ENCODE measurements around the gene SMARCD1.

The SMARCD1 gene

GRCh38 chr12:50061171-50061570 is 24.0 kb upstream of the SMARCD1 start:
- no peaks in the 10 kb centered on the region for H3K36me3 Mint-ChIP-seq (ENCODE audit: low read depth)
- no peaks in the 10 kb centered on the region for H3K9me3 Mint-ChIP-seq
- no peak overlapping the region for H3K27ac Mint-ChIP-seq
- no peak overlapping the region for H3K4me3 Mint-ChIP-seq
- intact Hi-C loops (cut with micrococcal nuclease): no loop called here
- peaks cover 80% of the 10 kb centered on the region for H3K27me3 Mint-ChIP-seq
- H3K4me1 Mint-ChIP-seq (ENCODE audit: low read depth): peaks cover 35% of the 10 kb centered on the region

- Mint-ChIP-seq H3K27me3 (peaks cover 71% of the 10 kb centered on the region), H3K4me1 (ENCODE audit: low read depth) (peaks cover 26% of the 10 kb centered on the region), H3K4me3 (no peak overlapping the region), H3K36me3 (ENCODE audit: low read depth) (no peaks in the 10 kb centered on the region), H3K9me3 (no peaks in the 10 kb centered on the region), H3K27ac (no peak overlapping the region)
- intact Hi-C loops (cut with micrococcal nuclease): no loop called here
Measured at GRCh38 chr12:50061946-50062686, 23.0 kb upstream of the SMARCD1 start.

GRCh38 chr12:50062728-50063460 is 22.2 kb upstream of the SMARCD1 start:
- Mint-ChIP-seq H3K27me3 (peaks cover 65% of the 10 kb centered on the region), H3K4me3 (no peak overlapping the region), H3K4me1 (ENCODE audit: low read depth) (peaks cover 23% of the 10 kb centered on the region), H3K9me3 (no peaks in the 10 kb centered on the region), H3K36me3 (ENCODE audit: low read depth) (no peaks in the 10 kb centered on the region), H3K27ac (no peak overlapping the region)
- intact Hi-C loops (cut with micrococcal nuclease): no loop called here

- H3K4me3 Mint-ChIP-seq: no peak overlapping the region
- peaks cover 51% of the 10 kb centered on the region for H3K27me3 Mint-ChIP-seq
- H3K9me3 Mint-ChIP-seq: no peaks in the 10 kb centered on the region
- peaks cover 18% of the 10 kb centered on the region for H3K4me1 Mint-ChIP-seq (ENCODE audit: low read depth)
- intact Hi-C loops (cut with micrococcal nuclease): no loop called here
- no peaks in the 10 kb centered on the region for H3K36me3 Mint-ChIP-seq (ENCODE audit: low read depth)
- H3K27ac Mint-ChIP-seq: no peak overlapping the region
Measured at GRCh38 chr12:50065726-50066310, 19.3 kb upstream of the SMARCD1 start.

GRCh38 chr12:50066402-50066801 is 18.7 kb upstream of the SMARCD1 start:
- H3K36me3 Mint-ChIP-seq (ENCODE audit: low read depth): no peaks in the 10 kb centered on the region
- H3K27me3 Mint-ChIP-seq: peaks cover 49% of the 10 kb centered on the region
- H3K4me3 Mint-ChIP-seq: no peak overlapping the region
- peaks cover 14% of the 10 kb centered on the region for H3K4me1 Mint-ChIP-seq (ENCODE audit: low read depth)
- no peaks in the 10 kb centered on the region for H3K9me3 Mint-ChIP-seq
- intact Hi-C loops (cut with micrococcal nuclease): no loop called here
- no peak overlapping the region for H3K27ac Mint-ChIP-seq

- no peak overlapping the region for H3K4me3 Mint-ChIP-seq
- intact Hi-C loops (cut with micrococcal nuclease): loop anchor here (1.0 kb wide), 1 partner anchor 30 kb away; no protein-coding TSS in a partner anchor
- peaks cover 44% of the 10 kb centered on the region for H3K27me3 Mint-ChIP-seq
- no peaks in the 10 kb centered on the region for H3K9me3 Mint-ChIP-seq
- no peak overlapping the region for H3K27ac Mint-ChIP-seq
- no peaks in the 10 kb centered on the region for H3K36me3 Mint-ChIP-seq (ENCODE audit: low read depth)
- peaks cover 12% of the 10 kb centered on the region for H3K4me1 Mint-ChIP-seq (ENCODE audit: low read depth)
Measured at GRCh38 chr12:50069069-50069468, 16.1 kb upstream of the SMARCD1 start.

- H3K4me3 Mint-ChIP-seq: no peak overlapping the region
- H3K27me3 Mint-ChIP-seq: peaks cover 39% of the 10 kb centered on the region
- intact Hi-C loops (cut with micrococcal nuclease): loop anchor here (1.0 kb wide), 1 partner anchor 30 kb away; no protein-coding TSS in a partner anchor
- no peak overlapping the region for H3K27ac Mint-ChIP-seq
- no peaks in the 10 kb centered on the region for H3K9me3 Mint-ChIP-seq
- H3K4me1 Mint-ChIP-seq (ENCODE audit: low read depth): peaks cover 12% of the 10 kb centered on the region
- no peaks in the 10 kb centered on the region for H3K36me3 Mint-ChIP-seq (ENCODE audit: low read depth)
Measured at GRCh38 chr12:50069539-50069938, 15.6 kb upstream of the SMARCD1 start.

GRCh38 chr12:50070314-50071060 is 14.7 kb upstream of the SMARCD1 start:
- no peak overlapping the region for H3K4me3 Mint-ChIP-seq
- H3K27me3 Mint-ChIP-seq: peaks cover 36% of the 10 kb centered on the region
- no peaks in the 10 kb centered on the region for H3K36me3 Mint-ChIP-seq (ENCODE audit: low read depth)
- peaks cover 12% of the 10 kb centered on the region for H3K4me1 Mint-ChIP-seq (ENCODE audit: low read depth)
- H3K9me3 Mint-ChIP-seq: no peaks in the 10 kb centered on the region
- intact Hi-C loops (cut with micrococcal nuclease): loop anchor here (1.0 kb wide), 1 partner anchor 103 kb away; no protein-coding TSS in a partner anchor
- no peak overlapping the region for H3K27ac Mint-ChIP-seq

- peaks cover 12% of the 10 kb centered on the region for H3K4me1 Mint-ChIP-seq (ENCODE audit: low read depth)
- no peaks in the 10 kb centered on the region for H3K9me3 Mint-ChIP-seq
- no peak overlapping the region for H3K27ac Mint-ChIP-seq
- no peak overlapping the region for H3K4me3 Mint-ChIP-seq
- peaks cover 36% of the 10 kb centered on the region for H3K27me3 Mint-ChIP-seq
- no peaks in the 10 kb centered on the region for H3K36me3 Mint-ChIP-seq (ENCODE audit: low read depth)
- intact Hi-C loops (cut with micrococcal nuclease): no loop called here
Measured at GRCh38 chr12:50072198-50072907, 12.8 kb upstream of the SMARCD1 start.

GRCh38 chr12:50073206-50073605 is 11.9 kb upstream of the SMARCD1 start:
- no peaks in the 10 kb centered on the region for H3K9me3 Mint-ChIP-seq
- peaks cover 39% of the 10 kb centered on the region for H3K27me3 Mint-ChIP-seq
- no peak overlapping the region for H3K27ac Mint-ChIP-seq
- intact Hi-C loops (cut with micrococcal nuclease): no loop called here
- H3K4me1 Mint-ChIP-seq (ENCODE audit: low read depth): peaks cover 12% of the 10 kb centered on the region
- no peaks in the 10 kb centered on the region for H3K36me3 Mint-ChIP-seq (ENCODE audit: low read depth)
- H3K4me3 Mint-ChIP-seq: no peak overlapping the region

GRCh38 chr12:50073712-50074111 is 11.4 kb upstream of the SMARCD1 start:
- Mint-ChIP-seq H3K9me3 (no peaks in the 10 kb centered on the region), H3K4me3 (no peak overlapping the region), H3K36me3 (ENCODE audit: low read depth) (no peaks in the 10 kb centered on the region), H3K27ac (no peak overlapping the region), H3K27me3 (peaks cover 39% of the 10 kb centered on the region), H3K4me1 (ENCODE audit: low read depth) (peaks cover 12% of the 10 kb centered on the region)
- intact Hi-C loops (cut with micrococcal nuclease): no loop called here

GRCh38 chr12:50074936-50075807 is 10.0 kb upstream of the SMARCD1 start:
- no peak overlapping the region for H3K4me3 Mint-ChIP-seq
- H3K9me3 Mint-ChIP-seq: no peaks in the 10 kb centered on the region
- no peak overlapping the region for H3K27ac Mint-ChIP-seq
- intact Hi-C loops (cut with micrococcal nuclease): loop anchor here (1.0 to 5.0 kb wide), 2 partner anchors 37 to 100 kb away; partner anchors contain the start of gene COX14
- peaks cover 9% of the 10 kb centered on the region for H3K4me1 Mint-ChIP-seq (ENCODE audit: low read depth)
- peaks cover 39% of the 10 kb centered on the region for H3K27me3 Mint-ChIP-seq
- no peaks in the 10 kb centered on the region for H3K36me3 Mint-ChIP-seq (ENCODE audit: low read depth)
